Measurements from ENCODE around the gene FUOM. TPM values are rescaled to one million over a fixed set of nuclear protein-coding genes. Genes with fewer than 3 reads are reported as not detected.
"Not testable (repeated sequence)": the region's sequence is repeated elsewhere in the genome, so short reads cannot be mapped to it uniquely, and the experiment has no call there.

Gene FUOM
- polyA plus RNA-seq, 3 donors, result 13.3 to 19.7 (median 17.2) TPM

DNA sequence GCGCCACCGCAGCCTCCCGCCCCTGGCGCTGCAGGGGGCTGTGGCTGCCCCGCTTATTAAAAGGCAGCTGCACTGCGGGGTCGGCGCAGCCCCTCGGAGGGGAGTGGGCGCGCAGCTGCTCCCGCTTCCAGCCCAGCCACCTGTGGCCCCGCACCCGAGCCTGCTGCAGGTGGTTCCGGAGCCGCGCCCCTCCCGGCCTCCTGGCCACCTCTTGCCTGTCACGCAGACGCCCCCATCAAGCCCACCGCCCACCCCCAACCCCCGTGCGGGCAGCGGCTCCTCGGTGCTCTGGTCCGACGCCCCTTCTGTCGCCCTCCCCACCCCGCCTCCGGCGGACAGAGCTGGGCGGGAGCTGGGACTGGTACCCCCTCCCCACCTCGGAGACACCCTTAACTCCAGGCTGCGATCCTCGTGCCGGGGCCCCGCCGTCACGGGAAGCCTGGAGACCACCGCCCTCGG, 21.7 kb downstream of the FUOM start:
- no peak for DNase-seq (ENCODE audit: low read depth in 3 of 3, low spot score in 2 of 3)

DNA sequence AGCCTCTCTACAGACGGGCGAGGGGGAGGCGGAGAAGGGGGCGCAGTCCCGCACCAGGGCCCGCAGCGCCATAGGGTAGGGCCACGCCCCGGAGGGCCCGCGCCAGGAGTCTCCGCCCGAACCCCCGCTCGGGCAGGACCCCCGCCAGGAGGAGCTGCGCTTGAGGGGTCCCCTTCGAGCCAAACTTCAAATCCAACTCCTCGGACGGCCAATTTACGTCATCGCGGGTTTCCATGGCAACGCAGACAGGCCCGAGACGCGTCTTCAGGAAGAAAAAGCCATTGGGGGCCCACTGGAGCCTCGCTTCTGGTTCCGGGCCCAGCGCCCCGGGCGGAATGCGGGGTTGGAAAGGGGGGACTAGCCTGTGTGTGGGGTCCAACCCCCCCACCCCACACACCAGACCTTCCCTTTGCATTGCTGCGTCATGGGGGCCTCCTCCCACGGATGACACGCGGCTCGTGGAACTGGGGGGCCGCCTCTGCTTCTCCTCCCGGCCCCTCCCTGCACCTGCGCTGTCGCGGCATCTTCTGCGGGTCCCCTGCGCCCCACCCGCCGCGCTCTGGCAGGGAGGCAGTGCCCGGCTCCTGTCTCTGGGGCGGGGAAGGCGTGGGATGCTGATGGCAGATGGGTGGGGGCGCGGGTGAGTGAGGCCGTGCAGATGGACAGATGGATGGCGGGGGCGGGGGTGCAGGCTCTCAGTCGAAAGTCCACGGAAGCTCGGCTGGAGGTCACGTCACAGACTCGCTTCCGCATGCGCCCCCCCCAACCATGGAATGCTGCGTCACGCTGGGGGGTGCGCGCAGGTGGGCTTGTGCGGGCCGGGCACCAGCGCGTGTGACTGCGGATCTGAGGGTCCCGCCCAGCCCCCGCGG, 22.3 kb downstream of the FUOM start:
- DNase-seq (ENCODE audit: low read depth in 3 of 3, low spot score in 2 of 3), result no peak

DNA sequence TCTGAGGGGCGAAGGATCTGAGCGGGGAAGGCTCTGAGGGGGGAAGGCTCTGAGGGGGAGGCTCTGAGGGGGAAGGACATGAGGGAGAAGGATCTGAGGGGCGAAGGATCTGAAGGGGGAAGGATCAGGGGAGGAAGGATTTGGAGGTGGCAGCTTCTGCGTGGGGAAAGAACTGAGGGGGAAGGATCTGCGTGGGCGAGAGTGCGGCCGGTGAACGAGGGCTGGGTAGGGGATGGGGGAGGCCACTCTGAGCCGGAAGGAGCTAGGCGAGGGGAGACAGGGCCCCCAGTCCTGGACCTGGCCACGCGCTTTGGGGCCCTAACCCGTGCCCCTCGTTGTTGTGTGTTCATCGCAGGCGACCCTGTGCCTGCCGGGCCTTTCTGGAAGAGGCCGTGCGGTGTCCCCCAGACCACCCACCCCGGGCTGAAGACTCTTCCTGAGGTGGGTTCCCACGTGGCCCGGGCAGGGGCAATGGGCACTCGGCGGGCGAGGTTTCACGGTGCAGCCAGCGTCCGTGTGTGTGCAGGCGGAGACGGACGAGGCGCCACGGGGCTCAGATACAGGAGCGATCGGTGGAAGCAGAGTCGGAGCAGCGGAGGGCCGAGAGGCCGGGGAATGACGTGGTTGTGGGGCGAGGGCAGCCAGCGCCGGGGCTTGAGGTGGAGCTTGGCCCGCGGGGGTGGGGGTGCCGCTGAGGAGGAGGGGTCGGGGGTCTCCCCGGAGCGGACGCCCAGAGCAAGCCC, 23.1 kb downstream of the FUOM start:
- no peak for DNase-seq (ENCODE audit: low read depth in 3 of 3, low spot score in 2 of 3)

DNA sequence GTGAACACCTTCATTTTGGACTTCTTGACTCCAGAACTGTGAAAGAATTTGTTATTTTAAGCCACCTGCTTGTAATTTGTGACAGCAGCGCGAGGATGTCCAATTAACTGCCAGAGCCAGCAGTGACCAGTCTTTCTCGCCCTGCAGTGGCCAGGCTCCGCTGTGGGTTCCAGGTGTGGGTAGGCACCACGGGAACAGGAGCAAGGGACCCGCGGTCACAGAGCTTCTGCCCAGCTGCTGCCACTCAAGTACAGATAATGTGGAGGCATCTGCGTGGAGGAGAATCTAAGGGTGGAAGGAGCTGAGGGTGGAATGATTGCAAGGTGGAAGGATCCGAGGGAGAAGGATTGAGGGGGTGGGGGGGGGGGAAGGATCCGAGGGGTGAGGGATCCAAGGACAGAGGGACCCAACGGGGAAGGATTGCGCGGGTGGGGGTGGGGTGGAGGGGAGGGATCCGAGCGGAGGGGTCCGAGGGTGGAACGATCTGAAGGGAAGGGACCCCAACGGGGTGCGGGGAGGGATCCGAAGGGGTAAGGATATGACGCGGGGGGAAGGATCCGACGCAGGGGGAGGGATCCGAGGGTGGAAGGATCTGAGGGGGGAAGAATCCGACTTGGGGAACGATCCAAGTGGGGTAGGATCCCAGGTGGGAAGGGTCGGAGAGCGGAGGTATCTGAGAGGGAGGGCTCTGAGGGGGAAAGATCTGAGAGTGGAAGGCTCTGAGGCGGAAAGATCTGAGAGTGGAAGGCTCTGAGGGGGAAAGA, 24.7 kb downstream of the FUOM start:
- DNase-seq (ENCODE audit: low read depth in 3 of 3, low spot score in 2 of 3), result no peak

DNA sequence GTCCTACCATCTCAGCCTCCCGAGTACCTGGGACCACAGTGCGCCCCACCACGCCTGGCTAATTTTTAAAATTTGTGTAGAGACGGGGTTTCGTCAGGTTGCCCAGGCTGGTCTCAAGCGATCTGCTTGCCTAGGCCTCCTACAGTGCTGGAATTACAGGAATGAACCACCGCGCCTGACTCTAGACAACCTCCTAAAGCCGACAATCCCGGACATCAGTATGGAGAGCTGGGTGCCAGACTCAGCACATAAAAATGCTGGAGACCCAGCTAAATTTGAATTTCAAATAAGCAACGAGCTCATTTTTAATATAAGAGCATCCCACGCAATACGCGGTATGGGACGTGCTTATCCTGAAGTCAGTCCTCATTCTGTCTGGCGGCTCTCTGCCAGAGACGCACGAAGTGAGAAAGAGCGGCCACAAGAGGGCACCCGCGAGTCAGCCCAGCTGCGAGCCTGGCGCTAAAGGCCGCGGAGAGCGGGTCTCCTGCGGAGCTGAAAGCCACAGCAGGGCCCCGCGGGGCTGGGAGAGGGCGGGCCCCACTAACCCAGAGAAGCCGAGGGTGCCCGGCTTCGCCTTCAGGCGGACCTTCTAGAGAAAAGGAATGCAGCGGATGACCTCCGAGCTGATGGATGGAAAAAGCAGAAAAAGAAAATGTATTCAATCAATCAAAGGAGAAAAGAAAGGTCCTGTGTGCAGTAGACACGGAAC, 28.2 kb downstream of the FUOM start:
- DNase-seq (ENCODE audit: low read depth in 3 of 3, low spot score in 2 of 3), result peak in 2 of 3 donors; percentile 69 to 70

DNA sequence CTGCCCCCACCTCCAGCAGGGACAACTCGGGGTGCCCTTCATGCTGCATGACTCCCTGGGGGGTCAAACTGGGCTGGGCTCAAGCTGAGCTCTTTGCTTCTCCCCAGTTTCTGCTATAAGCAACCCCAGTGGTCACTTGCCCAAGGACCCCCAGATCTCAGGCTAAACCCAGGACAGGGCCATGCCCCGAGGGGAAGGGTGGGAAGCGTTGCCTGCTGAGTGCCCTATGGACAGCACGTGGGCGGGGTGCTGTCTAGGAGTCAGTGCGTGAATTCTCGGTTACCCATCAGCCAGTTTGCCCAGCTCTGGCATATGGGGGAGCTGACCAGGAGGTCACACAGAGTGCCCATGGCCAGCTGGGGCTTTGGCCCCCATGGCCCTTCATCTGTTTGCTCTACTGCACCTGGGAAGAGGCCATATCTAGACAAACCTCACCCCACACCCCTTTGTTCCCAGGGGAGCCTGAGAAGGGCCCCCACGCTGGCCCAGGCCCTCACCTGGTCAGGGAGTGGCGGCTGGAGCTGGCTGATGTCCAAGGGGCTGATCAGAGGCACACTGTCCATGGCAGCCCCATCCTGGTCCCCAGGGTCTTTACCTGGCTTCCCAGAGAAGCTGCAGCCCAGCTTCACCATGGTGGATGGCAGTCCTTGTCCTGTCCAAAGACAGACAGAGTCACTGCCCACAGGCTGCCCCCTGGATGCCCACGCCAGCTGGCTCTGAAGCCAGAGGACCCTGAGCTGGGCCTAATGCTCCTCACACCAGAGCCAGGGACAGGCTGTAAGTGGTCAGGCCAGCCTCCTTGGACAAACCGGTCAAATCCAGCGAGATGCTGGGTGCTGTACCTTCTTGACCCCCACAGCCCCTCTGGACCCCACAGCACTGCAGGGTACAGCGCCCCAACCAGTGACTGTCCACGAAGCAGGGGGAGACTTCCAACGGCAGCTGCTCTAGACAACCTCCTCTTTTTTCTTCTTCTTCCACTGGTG, 29.2 kb downstream of the FUOM start:
- no peak for DNase-seq (ENCODE audit: low read depth in 3 of 3, low spot score in 2 of 3)

DNA sequence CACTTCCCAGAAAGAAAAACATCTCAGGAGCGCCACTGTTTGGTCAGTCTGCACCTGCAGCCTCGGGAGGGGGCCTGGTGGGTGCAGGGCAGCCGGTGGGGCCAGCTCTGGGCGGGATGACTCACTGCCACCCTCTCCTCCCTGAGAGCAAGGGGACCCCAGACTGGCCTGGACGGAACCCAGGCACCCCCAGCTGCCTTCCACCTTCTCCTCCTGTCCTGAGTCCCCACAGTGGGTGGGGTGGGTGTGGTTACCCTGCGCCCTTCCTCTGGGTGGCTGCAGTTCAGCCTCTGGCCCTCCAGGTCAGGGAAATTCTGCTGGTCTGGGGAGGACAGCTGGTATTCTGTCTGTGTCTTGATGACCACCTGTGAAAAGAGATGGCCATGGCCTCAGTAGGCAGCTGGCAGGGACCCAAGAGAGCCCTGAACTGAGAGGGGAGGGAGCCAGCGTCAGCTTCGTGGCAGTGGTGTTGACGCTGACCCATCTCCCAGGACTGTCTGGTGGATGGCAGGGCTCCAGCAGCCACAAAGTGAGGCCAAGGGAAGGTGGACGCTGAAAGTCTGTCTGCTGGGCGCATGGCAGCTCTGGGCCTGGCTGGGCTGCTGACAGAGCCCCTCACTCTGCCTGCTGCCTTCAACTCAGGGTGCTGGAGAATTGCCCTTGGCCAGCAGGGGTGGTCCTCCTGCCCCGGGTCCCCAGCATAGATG, 30.0 kb downstream of the FUOM start:
- DNase-seq (ENCODE audit: low read depth in 3 of 3, low spot score in 2 of 3), result no peak

DNA sequence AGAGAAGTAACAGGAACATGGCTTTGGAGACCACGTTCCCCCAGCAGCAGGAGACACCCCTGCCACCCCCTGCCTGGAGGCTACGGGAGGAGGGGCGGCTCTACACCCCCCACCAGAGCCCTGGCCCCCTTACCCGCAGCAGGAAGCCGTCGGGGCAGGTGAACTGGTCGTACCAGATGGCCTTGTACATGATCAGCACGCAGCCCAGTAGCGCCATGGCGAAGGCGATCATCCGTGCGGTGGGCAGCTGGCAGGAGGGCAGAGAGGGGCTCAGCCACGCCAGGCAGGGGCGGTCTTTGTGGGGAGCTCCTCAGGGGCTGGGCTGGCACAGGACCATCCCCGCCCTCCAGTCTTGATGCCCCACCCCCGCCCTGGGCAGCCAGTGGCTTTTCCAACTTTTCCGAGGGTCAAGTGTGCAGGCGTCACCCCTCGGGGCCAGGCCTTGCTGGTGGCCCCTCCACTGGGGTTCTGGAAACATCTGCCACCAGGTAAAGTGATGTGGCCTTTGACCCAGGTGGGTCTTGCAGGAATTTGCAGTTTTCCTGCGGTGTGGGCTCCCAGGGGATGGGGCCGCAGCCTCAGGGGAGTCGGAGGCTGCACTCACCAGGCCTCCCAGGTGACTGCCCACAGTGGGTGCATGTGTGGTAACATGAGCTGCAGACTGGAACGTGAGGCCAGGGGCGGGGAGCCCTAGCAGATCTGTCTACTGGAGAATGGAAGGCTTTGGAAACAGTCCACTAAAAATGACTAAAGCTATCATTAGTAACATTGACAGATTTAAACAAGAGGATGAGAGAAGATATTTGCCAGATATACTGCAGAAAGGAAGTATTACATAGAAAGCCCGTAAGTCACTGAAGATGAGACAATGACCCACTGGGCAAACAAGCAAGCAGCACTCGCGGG, 30.8 kb downstream of the FUOM start:
- no peak for DNase-seq (ENCODE audit: low read depth in 3 of 3, low spot score in 2 of 3)

DNA sequence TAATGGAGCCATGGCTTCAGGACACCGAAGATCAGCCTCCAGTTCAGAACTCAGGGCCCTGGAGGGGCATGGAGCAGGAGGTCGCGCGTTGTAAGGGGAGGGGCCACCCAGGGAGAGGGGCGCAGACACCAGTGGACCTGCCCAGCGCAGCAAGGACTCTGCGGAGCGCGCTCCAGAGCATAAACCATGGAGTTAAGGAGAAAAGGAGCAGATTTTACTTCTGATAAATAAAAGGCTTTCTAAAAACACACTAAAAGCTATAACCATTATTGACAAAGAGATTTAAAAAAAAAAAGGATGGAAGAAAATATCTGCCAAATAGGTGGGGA, 31.6 kb downstream of the FUOM start:
- no peak for DNase-seq (ENCODE audit: low read depth in 3 of 3, low spot score in 2 of 3)

DNA sequence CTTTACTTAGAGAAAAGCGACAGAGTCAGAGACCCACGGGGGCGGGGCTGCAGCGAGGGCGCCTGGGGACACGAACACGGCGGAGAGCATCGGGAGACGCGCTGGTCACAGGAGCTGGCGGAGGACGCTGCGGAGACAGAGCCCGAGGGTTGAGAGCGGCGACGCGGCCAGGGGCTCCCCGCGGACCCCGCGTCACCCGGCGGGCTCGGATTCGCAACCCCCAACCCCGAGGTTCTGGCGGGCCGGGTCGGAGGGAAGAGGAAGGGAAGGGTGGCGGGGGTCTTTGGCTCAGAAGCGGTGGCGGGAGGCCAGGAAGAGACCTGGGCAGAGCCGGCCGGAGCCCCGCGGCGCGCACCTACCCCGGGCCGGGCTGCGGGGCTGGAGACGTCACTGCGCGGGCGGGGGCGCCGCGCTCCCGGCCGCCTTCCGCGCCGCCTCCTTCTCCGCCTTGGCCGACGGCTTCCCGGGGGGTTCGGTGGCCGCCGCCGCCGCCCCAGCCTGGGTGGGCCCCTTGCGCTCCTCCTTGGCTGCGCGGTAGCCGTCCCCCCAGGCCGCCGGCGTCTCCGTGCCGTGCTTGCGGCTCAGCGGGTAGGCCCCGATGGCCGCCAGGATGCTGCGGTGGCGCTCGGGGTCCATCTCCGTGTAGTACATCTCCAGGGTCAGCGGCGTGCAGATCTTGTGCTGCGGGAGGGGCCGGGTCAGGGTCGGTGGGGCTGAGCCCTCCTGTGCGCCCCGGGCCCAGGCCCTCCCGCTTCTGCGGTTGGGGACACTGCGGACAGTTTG, 32.2 kb downstream of the FUOM start:
- no peak for DNase-seq (ENCODE audit: low read depth in 3 of 3, low spot score in 2 of 3)

DNA sequence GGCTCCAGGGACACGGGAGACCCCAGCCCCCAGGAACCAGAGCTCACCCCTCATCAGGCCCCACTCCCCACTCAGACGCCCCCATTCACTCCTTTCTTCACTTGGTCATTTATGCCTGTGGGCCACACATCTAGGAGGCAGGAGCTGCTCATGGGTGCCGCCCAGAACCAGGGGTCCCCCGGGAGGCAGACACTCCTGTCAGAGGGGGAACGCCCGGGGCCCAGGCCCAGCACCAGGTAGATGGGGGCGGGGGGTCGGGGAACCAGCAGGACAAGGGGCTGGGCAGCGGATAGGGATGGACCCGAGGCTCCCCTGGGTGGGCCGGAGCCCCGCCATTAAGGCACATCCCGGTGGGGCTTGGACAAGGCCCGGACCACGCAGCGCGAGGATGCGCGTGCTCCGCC, 33.0 kb downstream of the FUOM start:
- no peak for DNase-seq (ENCODE audit: low read depth in 3 of 3, low spot score in 2 of 3)

DNA sequence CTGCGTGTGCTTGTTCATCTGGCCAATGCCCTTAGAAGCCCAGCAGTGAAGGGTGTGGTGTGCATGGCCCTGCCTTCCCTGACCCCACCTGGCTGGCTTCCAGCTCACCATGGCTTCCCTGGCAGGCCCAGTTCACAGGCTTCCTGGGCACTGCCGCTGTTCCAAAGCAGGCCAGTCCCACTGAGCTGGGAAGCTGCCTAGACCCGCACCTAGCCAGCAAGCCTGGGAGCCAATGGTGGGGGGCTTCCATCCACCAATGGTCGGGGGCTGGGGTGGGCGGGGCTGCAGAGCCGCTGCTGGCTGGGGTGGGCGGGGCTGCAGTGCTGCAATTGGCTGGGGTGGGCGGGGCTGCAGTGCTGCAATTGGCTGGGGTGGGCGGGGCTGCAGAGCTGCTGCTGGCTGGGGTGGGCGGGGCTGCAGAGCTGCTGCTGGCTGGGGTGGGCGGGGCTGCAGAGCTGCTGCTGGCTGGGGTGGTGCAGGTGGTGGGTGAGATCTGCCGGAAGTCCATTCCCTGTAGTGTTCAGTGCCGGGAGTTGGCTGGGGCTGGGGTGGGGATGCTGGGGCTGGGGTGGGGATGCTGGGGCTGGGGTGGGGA, 33.5 kb downstream of the FUOM start:
- DNase-seq (ENCODE audit: low read depth in 3 of 3, low spot score in 2 of 3), result no peak

DNA sequence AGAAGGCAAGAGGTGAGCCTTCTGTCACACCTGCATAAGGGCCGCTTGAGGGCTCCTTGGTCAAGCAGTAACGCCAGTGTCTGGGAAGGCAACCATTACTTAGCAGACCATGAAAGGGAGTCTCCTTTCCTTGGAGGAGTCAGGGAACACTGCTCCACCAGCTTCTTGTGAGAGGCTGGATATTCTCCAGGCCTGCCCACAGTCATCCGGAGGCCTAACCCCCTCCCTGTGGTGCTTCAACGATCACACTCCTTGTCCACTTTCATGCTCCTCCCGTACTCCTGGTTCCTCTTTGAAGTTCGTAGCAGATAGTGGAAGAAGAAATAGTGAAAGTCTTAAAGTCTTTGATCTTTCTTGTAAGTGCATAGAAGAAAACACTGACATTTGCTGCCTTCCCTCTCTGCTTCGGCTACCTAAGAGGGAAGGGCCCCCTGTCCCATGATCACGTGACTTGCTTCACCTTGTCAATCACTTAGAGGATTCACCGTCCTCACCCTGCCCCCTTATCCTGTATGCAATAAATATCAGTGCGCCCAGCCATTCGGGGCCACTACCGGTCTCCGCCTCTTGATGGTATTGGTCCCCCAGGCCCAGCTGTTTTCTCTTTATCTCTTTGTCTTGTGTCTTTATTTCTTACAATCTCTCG, 35.6 kb downstream of the FUOM start:
- DNase-seq (ENCODE audit: low read depth in 3 of 3, low spot score in 2 of 3), result not testable (repeated sequence)

DNA sequence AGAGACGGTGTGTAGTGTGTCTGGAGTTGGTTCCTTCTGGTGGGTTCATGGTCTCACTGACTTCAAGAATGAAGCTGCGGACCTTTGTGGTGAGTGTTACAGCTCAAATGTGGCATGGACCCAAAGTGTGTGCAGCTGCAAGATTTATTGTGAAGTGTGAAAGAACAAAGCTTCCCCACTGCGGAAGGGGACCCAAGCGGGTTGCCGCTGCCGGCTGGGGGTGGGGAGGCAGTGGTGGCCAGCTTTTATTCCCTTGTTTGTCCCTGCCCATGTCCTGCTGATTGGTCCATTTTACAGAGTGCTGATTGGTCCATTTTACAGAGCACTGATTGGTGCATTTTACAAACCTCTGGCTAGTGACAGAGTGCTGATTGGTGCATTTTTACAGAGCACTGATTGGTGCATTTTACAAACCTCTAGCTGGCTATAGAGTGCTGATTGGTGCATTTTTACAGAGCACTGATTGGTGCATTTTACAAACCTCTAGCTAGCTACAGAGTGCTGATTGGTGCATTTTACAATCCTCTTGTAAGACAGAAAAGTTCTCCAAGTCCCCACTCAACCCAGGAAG, 36.9 kb downstream of the FUOM start:
- not testable (repeated sequence) for DNase-seq (ENCODE audit: low read depth in 3 of 3, low spot score in 2 of 3)

DNA sequence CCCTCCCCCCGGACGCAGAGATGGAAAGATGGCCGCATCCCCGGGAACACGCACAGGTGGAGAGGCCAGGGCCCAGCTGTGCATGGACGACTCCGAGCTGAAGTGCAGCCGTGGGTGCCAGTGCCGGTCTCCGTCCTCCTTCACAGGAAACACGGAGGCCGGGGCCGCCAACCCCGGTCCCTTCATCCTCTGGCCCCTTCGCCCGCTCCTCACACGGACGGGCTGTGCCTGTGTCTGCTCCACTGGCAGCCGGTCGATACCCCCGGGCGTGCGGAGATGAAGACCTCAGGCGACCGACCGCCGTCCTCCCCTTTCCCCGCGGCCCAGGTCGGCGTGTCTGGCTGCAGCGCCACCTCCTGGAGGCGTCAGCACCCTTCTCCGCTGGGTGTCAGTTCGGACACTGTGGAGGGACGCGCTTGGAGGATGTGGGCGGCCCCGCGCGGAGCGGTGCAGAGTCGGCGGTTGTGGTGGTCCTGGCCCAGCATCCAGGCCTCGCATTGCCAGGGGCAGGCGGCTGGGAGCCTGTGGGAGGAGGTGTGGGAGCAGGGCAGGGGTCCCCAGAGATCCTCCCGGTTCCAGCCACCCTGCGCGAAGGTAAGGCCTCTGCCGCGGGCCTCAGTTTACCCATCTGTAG, 39.2 kb downstream of the FUOM start:
- DNase-seq (ENCODE audit: low read depth in 3 of 3, low spot score in 2 of 3), result no peak
